Astrocyte of the spinal cord (primary cell): ENCODE results near the gene MCAM.
A peak's percentile ranks its signal among the peaks of the same experiment; 100 is the strongest.

Experiments used
- DNase-seq: peaks from one replicate; pipeline ENCODE4 v3.0.0; 2011; ENCODE audit warnings: low read depth, low spot score
- H3K4me3 ChIP-seq: 2 replicates; pipeline ENCODE4 v1.5.1; 2011; ENCODE audit warnings: low read depth, mild to moderate bottlenecking, low read length, moderate library complexity
- in situ Hi-C: cut with HindIII; loops from 2 replicates; pipeline ENCODE4 v1.10.0; 2017; ENCODE audit warnings: low sequenced_read_pairs
- TF ChIP-seq, protein P1 (sequence below): IDR thresholded peaks from 2 replicates; pipeline ENCODE4 v1.5.1; 2012; ENCODE audit warnings: low read depth, mild to moderate bottlenecking, low read length, inconsistent platforms

The MCAM gene

DNA sequence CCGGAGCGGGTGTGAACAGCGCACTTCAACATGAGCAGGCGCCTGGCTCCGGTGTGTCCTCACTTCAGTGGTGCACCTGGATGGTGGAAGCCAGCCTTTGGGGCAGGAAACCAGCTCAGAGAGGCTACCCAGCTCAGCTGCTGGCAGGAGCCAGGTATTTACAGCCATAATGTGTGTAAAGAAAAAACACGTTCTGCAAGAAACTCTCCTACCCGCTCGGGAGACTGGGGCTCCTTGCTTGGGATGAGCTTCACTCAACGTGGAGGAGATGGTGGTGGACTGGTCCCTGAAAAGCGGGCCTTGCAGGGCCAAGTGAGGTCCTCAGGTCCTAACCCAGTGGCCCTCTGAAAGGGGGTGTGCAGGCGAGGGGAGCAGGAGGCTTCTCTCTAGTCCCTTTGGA is 7.5 kb downstream of the MCAM start:
- H3K4me3 ChIP-seq, result no peak overlapping the region
- in situ Hi-C loops, result no loop called here
- TF ChIP-seq, protein P1, sequence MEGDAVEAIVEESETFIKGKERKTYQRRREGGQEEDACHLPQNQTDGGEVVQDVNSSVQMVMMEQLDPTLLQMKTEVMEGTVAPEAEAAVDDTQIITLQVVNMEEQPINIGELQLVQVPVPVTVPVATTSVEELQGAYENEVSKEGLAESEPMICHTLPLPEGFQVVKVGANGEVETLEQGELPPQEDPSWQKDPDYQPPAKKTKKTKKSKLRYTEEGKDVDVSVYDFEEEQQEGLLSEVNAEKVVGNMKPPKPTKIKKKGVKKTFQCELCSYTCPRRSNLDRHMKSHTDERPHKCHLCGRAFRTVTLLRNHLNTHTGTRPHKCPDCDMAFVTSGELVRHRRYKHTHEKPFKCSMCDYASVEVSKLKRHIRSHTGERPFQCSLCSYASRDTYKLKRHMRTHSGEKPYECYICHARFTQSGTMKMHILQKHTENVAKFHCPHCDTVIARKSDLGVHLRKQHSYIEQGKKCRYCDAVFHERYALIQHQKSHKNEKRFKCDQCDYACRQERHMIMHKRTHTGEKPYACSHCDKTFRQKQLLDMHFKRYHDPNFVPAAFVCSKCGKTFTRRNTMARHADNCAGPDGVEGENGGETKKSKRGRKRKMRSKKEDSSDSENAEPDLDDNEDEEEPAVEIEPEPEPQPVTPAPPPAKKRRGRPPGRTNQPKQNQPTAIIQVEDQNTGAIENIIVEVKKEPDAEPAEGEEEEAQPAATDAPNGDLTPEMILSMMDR, result no peak
- no peak for DNase-seq

GRCh38 chr11:119307974-119308373 is 9.0 kb downstream of the MCAM start:
- in situ Hi-C loops, result no loop called here
- no peak overlapping the region for H3K4me3 ChIP-seq
- DNase-seq, result no peak
- TF ChIP-seq, protein P1, result no peak

DNA sequence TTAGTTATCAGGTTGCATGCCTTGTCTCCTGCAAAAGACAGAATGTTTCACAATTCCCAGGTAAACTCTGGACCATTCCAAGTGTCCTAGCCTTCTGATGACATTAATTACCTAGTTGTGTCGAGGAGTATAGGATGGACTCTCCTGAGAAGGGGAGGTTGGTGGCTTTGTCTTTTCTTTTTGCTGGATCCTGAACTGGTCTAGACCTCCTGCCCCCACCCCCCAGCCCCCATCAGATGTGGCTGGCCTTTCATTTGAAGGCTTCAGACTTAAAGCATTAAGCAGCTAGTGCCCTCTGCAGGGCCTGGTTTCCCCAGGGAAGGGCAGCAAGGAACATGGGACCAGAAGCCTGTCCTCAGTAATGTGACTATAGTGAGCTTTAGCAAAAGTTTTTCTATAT is 9.7 kb downstream of the MCAM start:
- TF ChIP-seq, protein P1, result peak; percentile 21
- in situ Hi-C loops, result no loop called here
- no peak overlapping the region for H3K4me3 ChIP-seq
- no peak for DNase-seq

DNA sequence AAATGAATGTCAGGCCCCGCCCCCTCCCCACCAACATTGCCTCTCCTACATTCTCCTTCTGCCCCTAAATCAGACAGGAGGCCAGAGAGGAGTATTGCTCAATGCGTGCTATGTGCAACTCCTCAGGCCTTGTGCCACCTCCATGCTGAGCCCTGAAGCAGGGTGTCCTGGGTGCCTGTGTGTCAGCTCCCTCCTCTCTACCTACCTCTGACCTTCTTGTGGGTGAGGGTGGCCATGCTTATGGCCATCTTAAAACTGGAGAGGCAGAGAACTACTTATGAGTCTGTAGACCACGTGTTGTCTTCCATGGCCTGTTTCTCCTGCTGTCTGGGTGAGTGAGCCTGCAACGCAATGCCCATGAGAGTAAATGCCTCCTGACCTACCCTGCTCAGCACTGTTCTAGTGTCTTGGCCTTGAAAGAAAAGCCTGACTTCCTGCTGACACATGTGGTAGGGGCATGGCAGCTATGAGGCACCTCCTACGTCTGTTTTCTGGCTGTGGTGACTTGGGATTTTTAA is 10.5 kb downstream of the MCAM start:
- in situ Hi-C loops, result no loop called here
- TF ChIP-seq, protein P1, result no peak
- no peak for DNase-seq
- no peak overlapping the region for H3K4me3 ChIP-seq

DNA sequence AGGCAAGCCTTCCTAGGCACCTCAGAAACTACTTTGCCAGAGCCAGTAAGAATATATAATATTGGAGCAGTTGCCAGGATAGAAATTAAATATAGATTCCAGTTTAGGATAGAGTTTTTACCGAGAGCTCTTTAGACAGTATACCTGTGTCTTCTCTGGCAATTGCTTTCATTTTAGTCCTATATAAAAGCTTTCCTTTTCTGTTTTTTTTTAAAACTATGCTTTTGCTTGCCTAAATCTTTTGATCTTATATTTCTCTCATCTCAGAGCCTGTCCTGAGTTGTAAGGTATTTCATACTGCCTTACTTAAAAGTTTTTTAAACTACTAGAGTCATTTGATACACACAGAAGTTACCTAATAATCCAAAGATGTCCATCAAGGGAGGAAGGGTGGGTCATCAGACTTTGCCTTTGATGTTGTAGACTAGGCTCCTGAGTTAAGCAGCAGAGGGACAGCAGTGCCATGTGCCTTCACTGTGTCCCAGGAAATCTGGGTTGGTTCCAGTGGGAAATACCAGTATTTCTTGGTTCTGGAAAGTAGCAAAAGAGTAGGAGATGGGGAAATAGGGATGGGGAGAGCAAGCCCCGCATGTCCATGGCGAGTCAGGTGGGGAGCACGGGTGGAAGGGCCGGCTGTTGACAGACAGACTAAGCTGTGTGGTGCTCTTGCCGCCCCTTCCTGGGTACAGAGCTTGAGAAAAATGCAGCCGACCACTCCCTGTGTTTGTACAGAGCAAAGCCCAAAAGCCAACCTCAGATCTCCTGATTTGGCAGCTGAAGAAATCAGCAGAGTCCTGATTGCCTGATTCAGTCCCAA is 11.2 kb downstream of the MCAM start:
- TF ChIP-seq, protein P1, result no peak

GRCh38 chr11:119303227-119303718 is 13.7 kb downstream of the MCAM start:
- in situ Hi-C loops, result no loop called here
- DNase-seq, result no peak
- H3K4me3 ChIP-seq, result no peak overlapping the region
- TF ChIP-seq, protein P1, result no peak

More for the DNA sequence above, 11.2 kb downstream of the MCAM start:
- in situ Hi-C loops, result no loop called here
- no peak overlapping the region for H3K4me3 ChIP-seq
- DNase-seq, result no peak
